GM21529 (cell line): ENCODE data around the gene CUL4A.

Experiments used
- ATAC-seq: cut with Tn5 transposase; IDR thresholded peaks from one replicate; pipeline ENCODE4 v1.9.1; 2021; ENCODE audit not compliant: unreplicated experiment

Gene CUL4A

GRCh38 chr13:113207890-113208420 lies 1.5 kb upstream of the CUL4A start:
- ATAC-seq = peak; percentile 21

GRCh38 chr13:113208421-113209335 lies 735 bp upstream of the CUL4A start, which contains the start of gene PCID2:
PCID2 (minus strand) TSS chr13:113208669; CDS start chr13:113208634, 35 bp downstream.
- ATAC-seq = peak; percentile 72

GRCh38 chr13:113209759-113210421 lies 477 bp downstream of the CUL4A start:
- ATAC-seq = peak; percentile 33

DNA sequence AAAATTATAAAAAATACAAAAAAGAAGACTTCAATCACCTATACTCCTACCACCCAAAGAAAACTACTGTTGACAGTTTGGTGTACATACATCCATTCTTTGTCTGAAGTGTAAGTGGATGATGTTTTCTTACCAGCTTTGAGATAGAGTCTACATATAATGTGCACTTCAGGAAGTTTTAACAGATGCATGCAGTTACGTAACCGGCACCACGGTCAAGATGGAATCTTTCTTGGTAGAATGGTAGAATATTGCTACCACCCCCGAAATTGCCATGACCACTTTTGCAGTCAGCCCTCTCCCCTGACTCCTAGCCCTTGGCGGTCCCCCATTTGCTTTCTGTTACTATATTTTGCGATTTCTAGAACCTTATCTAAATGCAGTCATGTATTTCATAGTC lies 1.4 kb downstream of the CUL4A start:
- ATAC-seq = no peak

GRCh38 chr13:113211774-113212173 lies 2.4 kb downstream of the CUL4A start:
- ATAC-seq = no peak

DNA sequence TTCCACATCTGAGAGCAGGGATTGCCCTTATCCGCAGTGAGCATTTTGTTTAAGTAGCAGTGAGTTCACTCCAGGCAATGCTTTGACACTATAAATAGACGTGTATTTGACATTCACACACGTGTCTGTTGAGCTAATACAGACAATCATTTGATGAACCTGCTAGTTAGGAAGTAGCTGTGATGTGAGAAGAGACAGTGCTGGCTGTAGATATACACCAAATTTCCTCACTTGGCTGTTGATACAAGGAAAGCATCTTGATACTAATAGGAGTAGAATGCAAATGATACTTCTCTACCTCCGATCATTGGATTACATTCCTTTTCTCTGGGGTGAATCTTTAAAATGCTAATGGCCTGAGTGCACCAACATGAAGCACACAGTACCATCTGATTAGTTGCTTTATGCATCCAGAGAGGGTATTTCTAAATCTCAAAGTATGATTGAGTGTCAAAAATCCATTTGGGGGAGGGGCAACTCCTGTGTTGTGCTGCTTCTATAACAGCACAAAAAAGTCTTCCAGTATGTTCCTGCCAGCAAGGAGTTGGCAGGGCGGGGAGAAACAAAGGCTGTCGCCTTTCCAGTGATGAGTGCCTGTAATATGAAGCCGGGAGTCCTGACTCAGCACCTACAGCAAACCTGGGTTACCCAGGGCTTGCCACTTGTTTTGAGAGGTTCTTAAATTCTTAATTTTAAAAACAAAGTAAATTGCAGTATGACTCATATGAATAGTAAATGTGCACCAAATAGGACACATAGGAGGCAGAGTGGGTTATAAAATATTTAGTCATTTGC lies 7.0 kb downstream of the CUL4A start:
- ATAC-seq = no peak

DNA sequence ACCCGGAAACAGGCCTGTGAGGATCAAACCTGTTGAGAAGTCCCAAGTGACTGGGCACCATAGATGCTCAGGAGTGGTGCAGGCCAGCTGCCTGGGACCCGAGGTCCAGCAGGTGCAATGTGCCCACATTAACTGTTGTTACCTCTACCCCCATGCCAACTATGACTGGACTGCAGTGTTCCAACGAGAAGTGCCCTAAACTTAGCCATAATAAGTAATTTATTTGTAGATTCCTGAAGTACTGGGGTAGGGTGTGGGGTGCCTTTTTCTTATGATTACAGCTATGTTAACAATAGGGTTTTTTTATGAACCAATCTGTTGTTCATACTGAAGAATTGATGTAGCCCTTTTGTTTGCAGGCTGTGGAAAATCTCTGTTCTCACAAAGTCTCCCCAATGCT lies 9.2 kb downstream of the CUL4A start:
- no peak for ATAC-seq

- no peak for ATAC-seq
These were observed 10.0 kb downstream of the CUL4A start for GRCh38 chr13:113219256-113219940.

- no peak for ATAC-seq
These were observed 10.8 kb downstream of the CUL4A start for GRCh38 chr13:113220141-113220598.

GRCh38 chr13:113220877-113221276 lies 11.5 kb downstream of the CUL4A start:
- ATAC-seq = no peak

DNA sequence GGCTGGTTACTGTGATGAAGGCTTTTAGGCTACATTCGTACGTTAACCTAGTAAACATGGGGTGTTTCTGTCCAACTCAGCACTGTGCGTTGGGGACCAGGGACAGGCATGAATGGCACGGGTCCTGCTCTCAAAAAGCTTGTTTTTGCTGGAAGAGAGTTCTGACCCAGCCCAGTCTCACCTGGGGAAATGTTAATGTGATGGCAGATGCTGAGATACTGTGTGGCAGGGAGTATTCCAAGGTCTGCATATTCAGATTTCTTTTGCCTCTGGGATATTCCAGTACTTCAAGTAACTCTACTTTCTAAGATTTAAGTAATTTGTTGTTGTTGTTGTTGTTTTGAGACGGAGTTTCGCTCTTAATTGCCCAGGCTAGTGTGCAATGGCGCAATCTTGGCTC lies 13.7 kb downstream of the CUL4A start:
- no peak for ATAC-seq

GRCh38 chr13:113224486-113224885 lies 15.1 kb downstream of the CUL4A start:
- ATAC-seq = no peak

DNA sequence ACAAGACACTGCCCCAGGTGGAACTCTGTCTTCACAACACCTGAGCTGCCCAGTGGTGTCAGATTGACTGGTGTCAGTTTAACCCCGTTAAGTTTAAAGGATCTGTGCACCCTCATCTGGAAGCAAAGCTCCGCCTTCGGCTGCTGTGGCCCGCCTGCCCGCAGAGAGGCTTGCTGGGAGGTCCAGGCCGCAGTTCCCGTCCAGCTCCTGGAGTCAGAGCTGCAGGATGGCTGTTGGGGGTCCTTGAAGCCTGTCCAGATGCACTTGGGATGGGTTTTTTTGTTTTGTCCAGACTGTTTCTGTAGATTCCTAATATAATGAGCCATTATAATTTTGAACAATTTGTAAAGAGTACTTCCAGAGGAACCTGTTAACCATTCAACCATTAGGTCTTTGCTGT lies 16.1 kb downstream of the CUL4A start:
- no peak for ATAC-seq

DNA sequence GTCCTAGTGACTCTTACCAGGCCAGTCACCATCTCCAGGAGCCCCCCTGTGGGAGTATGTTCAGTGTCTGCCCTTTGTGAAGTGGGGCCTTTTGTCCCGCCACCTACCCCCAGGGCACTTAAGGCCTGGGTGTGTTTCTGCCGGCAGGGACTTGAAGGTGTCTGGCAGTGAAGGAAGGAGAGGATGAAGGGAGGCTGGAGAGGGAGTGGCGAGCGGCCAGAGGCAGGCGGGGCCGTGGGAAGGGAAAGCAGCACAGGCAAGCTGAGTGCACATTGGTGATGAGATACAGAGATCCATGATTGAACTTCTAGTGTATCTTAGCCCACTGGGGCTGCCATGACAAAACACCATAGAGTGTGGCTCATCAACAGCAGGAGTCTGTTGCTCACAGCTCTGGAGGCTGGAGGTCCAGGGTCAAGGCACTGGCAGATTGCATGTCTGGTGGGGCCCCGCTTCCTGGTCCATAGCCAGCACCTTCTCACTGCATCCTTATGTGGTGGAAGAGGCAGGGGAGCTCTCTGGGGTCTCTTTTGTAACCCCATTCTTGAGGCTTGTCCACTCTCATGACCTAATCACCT lies 17.5 kb downstream of the CUL4A start:
- no peak for ATAC-seq

GRCh38 chr13:113229161-113229560 lies 19.7 kb downstream of the CUL4A start:
- ATAC-seq = no peak

DNA sequence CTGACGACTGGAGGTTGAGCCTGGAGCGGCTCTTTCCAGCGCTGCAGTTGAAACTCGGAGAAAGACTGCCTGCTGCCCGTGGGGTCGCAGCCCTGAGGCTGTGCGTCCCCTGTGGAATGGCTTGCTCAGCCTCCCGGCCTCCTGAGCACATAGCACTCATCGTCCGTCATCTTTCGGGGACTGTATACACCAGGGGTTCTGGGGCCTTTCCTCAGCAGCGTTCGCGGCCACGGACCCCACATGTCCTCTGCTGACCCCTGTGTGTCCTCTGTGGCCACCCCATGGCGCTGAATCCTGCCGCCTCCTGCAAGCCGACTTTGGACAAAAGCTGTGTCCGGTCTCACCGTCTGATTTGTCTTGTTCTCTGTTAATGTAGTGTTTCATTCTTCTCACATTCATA lies 20.4 kb downstream of the CUL4A start:
- no peak for ATAC-seq

- ATAC-seq = no peak
These were observed 22.1 kb downstream of the CUL4A start for GRCh38 chr13:113231306-113232207.

DNA sequence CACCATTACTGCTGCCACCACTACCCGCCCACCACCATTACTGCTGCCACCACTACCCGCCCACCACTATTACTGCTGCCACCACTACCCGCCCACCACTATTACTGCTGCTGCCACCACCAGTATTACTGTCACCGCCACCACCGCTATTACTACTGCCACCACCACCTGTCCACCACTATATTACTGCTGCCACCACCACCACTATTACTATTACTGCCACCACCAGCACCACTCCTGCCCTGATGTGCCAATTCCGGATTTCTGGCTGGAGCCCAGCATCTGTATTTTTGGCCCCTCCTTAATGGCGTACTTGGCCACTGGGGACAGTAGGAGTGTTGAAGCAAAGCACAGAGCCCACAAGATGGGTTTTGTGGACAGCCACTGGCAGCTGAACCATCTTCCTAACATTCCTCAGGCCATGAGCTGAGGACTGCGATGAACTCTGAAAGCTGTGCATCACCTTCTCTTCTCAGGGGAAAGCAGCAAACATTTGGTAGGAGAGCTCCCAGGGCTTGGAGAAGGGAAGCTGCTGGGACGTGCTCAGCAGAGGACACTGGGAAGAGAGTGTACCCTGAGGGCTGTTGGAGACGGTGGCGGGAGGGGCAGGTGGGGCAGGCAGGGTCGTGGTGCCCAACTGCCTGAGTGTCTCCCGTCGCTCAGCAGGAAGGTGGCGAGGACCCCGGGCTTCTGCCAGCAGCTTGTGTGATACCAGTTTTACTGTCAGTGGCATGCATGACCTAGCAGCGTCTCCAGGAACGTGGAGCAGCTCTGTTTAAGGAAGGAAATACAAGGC lies 23.0 kb downstream of the CUL4A start:
- no peak for ATAC-seq
